HepG2 (cell line): ENCODE measurements around the gene IER5L. TPM values are rescaled to one million over a fixed set of nuclear protein-coding genes. Genes with fewer than 3 reads are reported as not detected.

ENCODE experiments used
- FOSL2 ChIP-seq: sonication (generic); formaldehyde crosslinking; IDR thresholded peaks from 2 replicates; pipeline ENCODE4 v1.4.0; 2020; ENCODE audit warnings: missing genetic modification reagents
- HOXA3 ChIP-seq: sonication (generic); formaldehyde crosslinking; IDR thresholded peaks from 2 replicates; pipeline ENCODE4 v1.5.0; 2020; ENCODE audit warnings: missing genetic modification reagents
- IRF2 ChIP-seq: IDR thresholded peaks from 2 replicates; pipeline ENCODE4 v1.6.1; 2018; ENCODE audit warnings: missing genetic modification reagents, missing compliant biosample characterization
- THAP11 ChIP-seq: IDR thresholded peaks from 2 replicates; pipeline ENCODE4 v1.6.1; 2016; ENCODE audit warnings: missing biosample characterization, missing genetic modification reagents
- TOPORS ChIP-seq: sonication (generic); formaldehyde crosslinking; IDR thresholded peaks from 2 replicates; pipeline ENCODE4 v1.8.0; 2023; ENCODE audit warnings: mild to moderate bottlenecking, missing genetic modification reagents
- YEATS2 ChIP-seq: sonication (generic); formaldehyde crosslinking; IDR thresholded peaks from 2 replicates; pipeline ENCODE4 v1.4.0; 2020; ENCODE audit warnings: missing genetic modification reagents, borderline replicate concordance
- ZBTB1 ChIP-seq: sonication (generic); formaldehyde crosslinking; IDR thresholded peaks from 2 replicates; pipeline ENCODE4 v1.4.0; 2020; ENCODE audit warnings: missing genetic modification reagents, borderline replicate concordance
- ZNF264 ChIP-seq: sonication (generic); formaldehyde crosslinking; IDR thresholded peaks from 2 replicates; pipeline ENCODE4 v1.4.0; 2020; ENCODE audit warnings: missing genetic modification reagents
- ZNF788 ChIP-seq: sonication (generic); formaldehyde crosslinking; IDR thresholded peaks from 2 replicates; pipeline ENCODE4 v1.5.0; 2020; ENCODE audit warnings: mild to moderate bottlenecking, missing genetic modification reagents, borderline replicate concordance
- ZSCAN21 ChIP-seq: sonication (generic); formaldehyde crosslinking; IDR thresholded peaks from 2 replicates; pipeline ENCODE4 v1.8.0; 2022; ENCODE audit warnings: mild to moderate bottlenecking, missing genetic modification reagents, moderate library complexity, borderline replicate concordance
- ZSCAN22 ChIP-seq: sonication (generic); formaldehyde crosslinking; IDR thresholded peaks from 2 replicates; pipeline ENCODE4 v1.4.0; 2020; ENCODE audit warnings: mild to moderate bottlenecking, missing genetic modification reagents
- polyA plus RNA-seq, 8 experiments: library from polyadenylated mRNA; depleted of rRNA in 3 of 8; stranded (reverse) in 7 of 8; unstranded in 1 of 8; fragments of >200 nt; fragmentation: Illumina TruSeq in 4 of 8; extraction: Trizol in 4 of 8; gene quantifications; 2 replicates each; pipeline versions ENCODE4 v1.2.1 to v1.2.3, GENCODE V29; 2011 to 2016; ENCODE audit warnings: low read depth in 4 of 8, missing spikeins in 1 of 8, mixed read lengths in 1 of 8; ENCODE audit not compliant: insufficient read depth in 1 of 8
- total RNA-seq, 5 experiments: library from RNA; depleted of rRNA; stranded (reverse); fragments of >200 nt; fragmentation: Illumina TruSeq; extraction: Trizol; gene quantifications; 2 replicates each; pipeline ENCODE4 v1.2.3, GENCODE V29; 2016; ENCODE audit warnings: low read depth in 1 of 5
- TF ChIP-seq, protein P1 (sequence below): sonication (generic); formaldehyde crosslinking; IDR thresholded peaks from 2 replicates; pipeline ENCODE4 v1.4.0; 2020; ENCODE audit warnings: missing genetic modification reagents
- TF ChIP-seq, protein P2 (sequence below): conservative IDR thresholded peaks from 2 replicates; pipeline ENCODE4 v1.6.1; 2018; ENCODE audit warnings: missing genetic modification reagents
- TF ChIP-seq, protein P3 (sequence below): sonication (generic); formaldehyde crosslinking; conservative IDR thresholded peaks from 2 replicates; pipeline ENCODE4 v1.8.0; 2022; ENCODE audit warnings: mild to moderate bottlenecking, moderate library complexity, missing genetic modification reagents
- TF ChIP-seq, protein P4 (sequence below): sonication (generic); formaldehyde crosslinking; IDR thresholded peaks from 2 replicates; pipeline ENCODE4 v1.5.1; 2020; ENCODE audit warnings: mild to moderate bottlenecking, missing genetic modification reagents

The IER5L gene
- total and polyA plus RNA-seq, 2 of the 13 experiments (the other 11 are each of a cell fraction or from before 2014, with no cell fraction given): 1.8 to 3.3 TPM

DNA sequence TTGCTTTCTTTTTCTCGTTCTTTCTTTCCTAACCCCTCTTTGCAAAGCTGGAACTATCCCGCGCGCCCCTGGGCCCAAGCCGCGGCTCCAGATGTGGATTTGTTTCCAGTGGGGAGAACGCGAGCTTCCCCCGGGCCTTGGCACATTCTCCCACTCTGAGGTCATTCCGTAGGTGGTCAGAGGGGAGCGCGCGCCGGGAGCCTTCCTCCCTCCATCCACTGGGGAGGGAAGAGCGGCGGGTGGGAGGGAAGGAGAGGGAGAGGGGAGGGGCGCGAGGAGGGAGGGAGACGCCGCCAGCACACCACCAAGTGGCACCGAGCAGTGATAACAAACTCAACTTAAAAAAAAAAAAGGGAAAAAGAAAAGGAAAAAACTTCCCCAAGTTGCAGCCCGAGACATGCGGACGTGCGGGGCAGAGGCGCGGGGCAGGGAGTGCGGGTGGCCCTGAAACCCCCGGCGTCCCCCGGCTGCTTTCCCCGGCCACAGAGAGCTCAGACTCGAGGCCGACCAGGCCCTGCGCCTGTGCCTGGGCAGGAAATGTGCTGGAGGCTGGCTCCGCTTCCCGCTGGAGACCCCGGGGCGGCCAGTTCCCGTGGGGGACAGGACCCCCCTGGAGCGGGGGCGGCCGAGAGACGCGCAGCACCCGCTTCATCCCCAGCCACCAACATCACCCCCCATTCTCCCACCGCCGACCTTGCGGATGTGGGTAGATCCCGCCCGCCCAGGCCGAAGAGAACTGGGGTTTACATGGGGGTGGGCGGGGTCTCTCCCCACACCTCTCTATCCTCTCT is 3.1 kb downstream of the IER5L start (continued):
- TF ChIP-seq, protein P1, sequence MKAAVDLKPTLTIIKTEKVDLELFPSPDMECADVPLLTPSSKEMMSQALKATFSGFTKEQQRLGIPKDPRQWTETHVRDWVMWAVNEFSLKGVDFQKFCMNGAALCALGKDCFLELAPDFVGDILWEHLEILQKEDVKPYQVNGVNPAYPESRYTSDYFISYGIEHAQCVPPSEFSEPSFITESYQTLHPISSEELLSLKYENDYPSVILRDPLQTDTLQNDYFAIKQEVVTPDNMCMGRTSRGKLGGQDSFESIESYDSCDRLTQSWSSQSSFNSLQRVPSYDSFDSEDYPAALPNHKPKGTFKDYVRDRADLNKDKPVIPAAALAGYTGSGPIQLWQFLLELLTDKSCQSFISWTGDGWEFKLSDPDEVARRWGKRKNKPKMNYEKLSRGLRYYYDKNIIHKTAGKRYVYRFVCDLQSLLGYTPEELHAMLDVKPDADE: no peak
- TF ChIP-seq THAP11 (peak; percentile 37; the same call in 1 of the 2 replicates), TOPORS (0 out of 2 replicates have a peak, but pooled peaks have one; percentile 56), ZNF264 (no peak), YEATS2 (CRISPR knock-in tag) (peak; percentile 26; the same call in 1 of the 2 replicates), ZBTB1 (CRISPR knock-in tag) (no peak), IRF2 (CRISPR knock-in tag) (no peak), ZSCAN22 (CRISPR knock-in tag) (0 out of 2 replicates have a peak, but pooled peaks have one; percentile 41), ZNF788 (no peak), HOXA3 (CRISPR knock-in tag) (0 out of 2 replicates have a peak, but pooled peaks have one; percentile 27), ZSCAN21 (0 out of 2 replicates have a peak, but pooled peaks have one; percentile 4), FOSL2 (no peak)
- TF ChIP-seq, protein P2, sequence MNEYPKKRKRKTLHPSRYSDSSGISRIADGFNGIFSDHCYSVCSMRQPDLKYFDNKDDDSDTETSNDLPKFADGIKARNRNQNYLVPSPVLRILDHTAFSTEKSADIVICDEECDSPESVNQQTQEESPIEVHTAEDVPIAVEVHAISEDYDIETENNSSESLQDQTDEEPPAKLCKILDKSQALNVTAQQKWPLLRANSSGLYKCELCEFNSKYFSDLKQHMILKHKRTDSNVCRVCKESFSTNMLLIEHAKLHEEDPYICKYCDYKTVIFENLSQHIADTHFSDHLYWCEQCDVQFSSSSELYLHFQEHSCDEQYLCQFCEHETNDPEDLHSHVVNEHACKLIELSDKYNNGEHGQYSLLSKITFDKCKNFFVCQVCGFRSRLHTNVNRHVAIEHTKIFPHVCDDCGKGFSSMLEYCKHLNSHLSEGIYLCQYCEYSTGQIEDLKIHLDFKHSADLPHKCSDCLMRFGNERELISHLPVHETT (CRISPR knock-in tag): no peak
- TF ChIP-seq, protein P3, sequence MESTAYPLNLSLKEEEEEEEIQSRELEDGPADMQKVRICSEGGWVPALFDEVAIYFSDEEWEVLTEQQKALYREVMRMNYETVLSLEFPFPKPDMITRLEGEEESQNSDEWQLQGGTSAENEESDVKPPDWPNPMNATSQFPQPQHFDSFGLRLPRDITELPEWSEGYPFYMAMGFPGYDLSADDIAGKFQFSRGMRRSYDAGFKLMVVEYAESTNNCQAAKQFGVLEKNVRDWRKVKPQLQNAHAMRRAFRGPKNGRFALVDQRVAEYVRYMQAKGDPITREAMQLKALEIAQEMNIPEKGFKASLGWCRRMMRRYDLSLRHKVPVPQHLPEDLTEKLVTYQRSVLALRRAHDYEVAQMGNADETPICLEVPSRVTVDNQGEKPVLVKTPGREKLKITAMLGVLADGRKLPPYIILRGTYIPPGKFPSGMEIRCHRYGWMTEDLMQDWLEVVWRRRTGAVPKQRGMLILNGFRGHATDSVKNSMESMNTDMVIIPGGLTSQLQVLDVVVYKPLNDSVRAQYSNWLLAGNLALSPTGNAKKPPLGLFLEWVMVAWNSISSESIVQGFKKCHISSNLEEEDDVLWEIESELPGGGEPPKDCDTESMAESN (CRISPR knock-in tag): no peak
- TF ChIP-seq, protein P4, sequence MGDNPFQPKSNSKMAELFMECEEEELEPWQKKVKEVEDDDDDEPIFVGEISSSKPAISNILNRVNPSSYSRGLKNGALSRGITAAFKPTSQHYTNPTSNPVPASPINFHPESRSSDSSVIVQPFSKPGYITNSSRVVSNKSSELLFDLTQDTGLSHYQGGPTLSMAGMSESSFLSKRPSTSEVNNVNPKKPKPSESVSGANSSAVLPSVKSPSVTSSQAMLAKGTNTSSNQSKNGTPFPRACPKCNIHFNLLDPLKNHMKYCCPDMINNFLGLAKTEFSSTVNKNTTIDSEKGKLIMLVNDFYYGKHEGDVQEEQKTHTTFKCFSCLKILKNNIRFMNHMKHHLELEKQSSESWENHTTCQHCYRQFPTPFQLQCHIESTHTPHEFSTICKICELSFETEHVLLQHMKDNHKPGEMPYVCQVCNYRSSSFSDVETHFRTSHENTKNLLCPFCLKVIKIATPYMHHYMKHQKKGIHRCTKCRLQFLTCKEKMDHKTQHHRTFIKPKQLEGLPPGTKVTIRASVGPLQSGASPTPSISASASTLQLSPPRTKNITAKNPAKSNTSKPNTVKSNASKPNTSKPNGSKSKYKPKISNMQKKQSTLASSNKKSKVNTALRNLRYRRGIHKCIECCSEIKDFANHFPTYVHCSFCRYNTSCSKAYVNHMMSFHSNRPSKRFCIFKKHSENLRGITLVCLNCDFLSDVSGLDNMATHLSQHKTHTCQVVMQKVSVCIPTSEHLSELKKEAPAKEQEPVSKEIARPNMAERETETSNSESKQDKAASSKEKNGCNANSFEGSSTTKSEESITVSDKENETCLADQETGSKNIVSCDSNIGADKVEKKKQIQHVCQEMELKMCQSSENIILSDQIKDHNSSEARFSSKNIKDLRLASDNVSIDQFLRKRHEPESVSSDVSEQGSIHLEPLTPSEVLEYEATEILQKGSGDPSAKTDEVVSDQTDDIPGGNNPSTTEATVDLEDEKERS (CRISPR knock-in tag): no peak
